MM.1S (cell line): Measurements from ENCODE around the gene AP1AR.

ENCODE experiments used
- CTCF ChIP-seq: fragments of 300-600 bp; sonication (generic); IDR thresholded peaks from 2 replicates; pipeline ENCODE4 v1.5.1; 2016; ENCODE audit warnings: antibody characterized with exemption, low read length, mixed read lengths
- EZH2 ChIP-seq: fragments of 300-600 bp; sonication (generic); optimal IDR thresholded peaks from 2 replicates; pipeline ENCODE3; 2017; ENCODE audit warnings: low read depth, mild to moderate bottlenecking, antibody characterized with exemption, low read length, mixed read lengths
- EZH2phosphoT487 ChIP-seq: fragments of 300-600 bp; sonication (generic); IDR thresholded peaks from 2 replicates; pipeline ENCODE4 v1.6.1; 2018; ENCODE audit warnings: antibody characterized with exemption, low read length

- TF ChIP-seq CTCF (no peak), EZH2 (no peak), EZH2phosphoT487 (no peak)
Measured at GRCh38 chr4:112279025-112279881, 47.7 kb downstream of the AP1AR start.
